H7 (cell line): Measurements from ENCODE around the gene OBSCN. TPM values are rescaled to one million over a fixed set of nuclear protein-coding genes. Genes with fewer than 3 reads are reported as not detected.
A peak's percentile ranks its signal among the peaks of the same experiment; 100 is the strongest.

Experiments
- DNase-seq: peaks from one replicate; pipeline ENCODE4 v3.0.0; 2012
- H3K27me3 ChIP-seq: 2 replicates; pipeline ENCODE4 v1.6.0; 2011; ENCODE audit warnings: mild to moderate bottlenecking, low read length; ENCODE audit not compliant: control insufficient read depth, insufficient read depth
- H3K36me3 ChIP-seq: replicated peaks from 2 replicates; pipeline ENCODE4 v1.5.1; 2011; ENCODE audit warnings: low read length; ENCODE audit not compliant: control insufficient read depth, insufficient read depth
- H3K4me3 ChIP-seq: 2 replicates; pipeline ENCODE4 v1.5.1; 2011; ENCODE audit warnings: low read depth, mild to moderate bottlenecking, control low read depth, low read length, moderate library complexity; ENCODE audit not compliant: insufficient read depth
- total RNA-seq: library from RNA; depleted of rRNA; stranded (reverse); fragments of >200 nt; shearing (Covaris generic); gene quantifications from 2 replicates; pipeline ENCODE4 v1.2.3, GENCODE V29; 2014

OBSCN gene
- total RNA-seq, 1 experiment from 2014 or later, result 18.9 TPM

- H3K27me3 ChIP-seq, result no peaks in the 10 kb centered on the region
- H3K4me3 ChIP-seq, result no peak overlapping the region
- no peak for DNase-seq
- H3K36me3 ChIP-seq, result peaks cover 3% of the 10 kb centered on the region
Observed at GRCh38 chr1:228408041-228408868, 200.4 kb downstream of the OBSCN start.

GRCh38 chr1:228408869-228409805, 201.3 kb downstream of the OBSCN start:
- no peak for DNase-seq
- H3K36me3 ChIP-seq, result no peaks in the 10 kb centered on the region; the same call in 1 of the 2 replicates
- peaks cover 3% of the 10 kb centered on the region for H3K27me3 ChIP-seq
- H3K4me3 ChIP-seq, result no peak overlapping the region

GRCh38 chr1:228410015-228410414, 202.2 kb downstream of the OBSCN start:
- DNase-seq, result peak; percentile 13
- Histone ChIP-seq H3K4me3 (no peak overlapping the region), H3K36me3 (no peaks in the 10 kb centered on the region; the same call in 1 of the 2 replicates), H3K27me3 (peaks cover 5% of the 10 kb centered on the region)

GRCh38 chr1:228410671-228411070, 202.8 kb downstream of the OBSCN start:
- H3K27me3 ChIP-seq, result peaks cover 10% of the 10 kb centered on the region
- peak; percentile 73 for DNase-seq
- H3K36me3 ChIP-seq, result no peaks in the 10 kb centered on the region; the same call in 1 of the 2 replicates
- no peak overlapping the region for H3K4me3 ChIP-seq

GRCh38 chr1:228411121-228411520, 203.3 kb downstream of the OBSCN start:
- H3K4me3 ChIP-seq, result no peak overlapping the region
- peaks cover 14% of the 10 kb centered on the region for H3K27me3 ChIP-seq
- DNase-seq, result no peak
- H3K36me3 ChIP-seq, result no peaks in the 10 kb centered on the region; the same call in 1 of the 2 replicates

- Histone ChIP-seq H3K27me3 (peaks cover 14% of the 10 kb centered on the region), H3K4me3 (no peak overlapping the region), H3K36me3 (no peaks in the 10 kb centered on the region; the same call in 1 of the 2 replicates)
- no peak for DNase-seq
Observed at GRCh38 chr1:228411548-228412430, 203.9 kb downstream of the OBSCN start.

- Histone ChIP-seq H3K27me3 (peaks cover 28% of the 10 kb centered on the region), H3K36me3 (no peaks in the 10 kb centered on the region), H3K4me3 (no peak overlapping the region)
- DNase-seq, result no peak
Observed at GRCh38 chr1:228413241-228414010, 205.6 kb downstream of the OBSCN start.

GRCh38 chr1:228414511-228415211, 206.8 kb downstream of the OBSCN start:
- peaks cover 31% of the 10 kb centered on the region for H3K27me3 ChIP-seq
- H3K36me3 ChIP-seq, result no peaks in the 10 kb centered on the region

GRCh38 chr1:228415221-228415620, 207.4 kb downstream of the OBSCN start:
- H3K36me3 ChIP-seq, result no peaks in the 10 kb centered on the region
- H3K27me3 ChIP-seq, result peaks cover 34% of the 10 kb centered on the region
- no peak overlapping the region for H3K4me3 ChIP-seq
- no peak for DNase-seq

More at GRCh38 chr1:228414511-228415211, 206.8 kb downstream of the OBSCN start:
- H3K4me3 ChIP-seq, result no peak overlapping the region
- DNase-seq, result no peak

- DNase-seq, result no peak
- Histone ChIP-seq H3K4me3 (peak overlapping the region; percentile 57), H3K27me3 (peaks cover 34% of the 10 kb centered on the region), H3K36me3 (no peaks in the 10 kb centered on the region)
Observed at GRCh38 chr1:228415853-228416216, 208.0 kb downstream of the OBSCN start.

- peak; percentile 94 for DNase-seq
- Histone ChIP-seq H3K27me3 (peaks cover 34% of the 10 kb centered on the region), H3K36me3 (no peaks in the 10 kb centered on the region), H3K4me3 (peak within 1 kb of the TSS; percentile 57)
Observed at GRCh38 chr1:228416217-228416933, 208.5 kb downstream of the OBSCN start, which contains the start of gene TRIM17. TRIM17 (minus strand) TSS chr1:228416861; CDS start chr1:228415072, 1,789 bp downstream.

GRCh38 chr1:228417061-228417460, 209.2 kb downstream of the OBSCN start:
- DNase-seq, result no peak
- Histone ChIP-seq H3K27me3 (peaks cover 37% of the 10 kb centered on the region), H3K4me3 (peak overlapping the region; percentile 57; the same call in 1 of the 2 replicates), H3K36me3 (no peaks in the 10 kb centered on the region)
